H1 (cell line): ENCODE results near the gene SH3PXD2A.

Source experiments
- CHD1 ChIP-seq: IDR thresholded peaks from 2 replicates; pipeline ENCODE4 v1.6.1; 2012; ENCODE audit warnings: low read depth, low read length, improper control_type of control experiment
- CTCF ChIP-seq, 3 experiments: IDR thresholded peaks; 1 replicate in 2 of 3; 2 replicates in 1 of 3; pipeline versions ENCODE4 v1.5.1 to v1.6.1; 2011; ENCODE audit warnings: low read length in 3 of 3, mild to moderate bottlenecking in 3 of 3, inconsistent platforms in 2 of 3, low read depth in 1 of 3, moderate library complexity in 1 of 3; ENCODE audit not compliant: insufficient read depth in 1 of 3; ENCODE audit errors: control extremely low read depth in 1 of 3
- SP1 ChIP-seq: IDR thresholded peaks from 2 replicates; pipeline ENCODE4 v1.6.1; 2011; ENCODE audit warnings: low read depth, low read length
- ZNF274 ChIP-seq: IDR thresholded peaks from 2 replicates; pipeline ENCODE4 v1.7.0; 2012; ENCODE audit warnings: low read length, borderline replicate concordance; ENCODE audit errors: extremely low read depth

GRCh38 chr10:103839872-103840739, 15.3 kb downstream of the SH3PXD2A start:
- TF ChIP-seq CTCF (IDR thresholded peaks at IDR 0.05; ENCODE audit: control extremely low read depth in 1 of 3, insufficient read depth in 1 of 3, low read depth in 1 of 3, low read length in 3 of 3) (no peak), SP1 (no peak), ZNF274 (no peak), CHD1 (no peak)
